Measurements from ENCODE around the gene GPR42.

Gene GPR42

GRCh38 chr19:35331551-35332214 lies 39.2 kb upstream of the GPR42 start:
- no peak for TF ChIP-seq CTCF (conservative IDR thresholded peaks at IDR 0.05)
- no peak overlapping the region for H3K27ac ChIP-seq

GRCh38 chr19:35332817-35333216 lies 38.1 kb upstream of the GPR42 start:
- H3K27ac ChIP-seq = no peak overlapping the region
- TF ChIP-seq CTCF (conservative IDR thresholded peaks at IDR 0.05) = no peak

GRCh38 chr19:35334144-35334753 lies 36.6 kb upstream of the GPR42 start:
- no peak for TF ChIP-seq CTCF (conservative IDR thresholded peaks at IDR 0.05)
- H3K27ac ChIP-seq = no peak overlapping the region

GRCh38 chr19:35336166-35336955 lies 34.5 kb upstream of the GPR42 start:
- no peak overlapping the region for H3K27ac ChIP-seq
- no peak for TF ChIP-seq CTCF (conservative IDR thresholded peaks at IDR 0.05)

- no peak overlapping the region for H3K27ac ChIP-seq
- no peak for TF ChIP-seq CTCF (conservative IDR thresholded peaks at IDR 0.05)
Observed at GRCh38 chr19:35337097-35337983, 33.5 kb upstream of the GPR42 start.

- TF ChIP-seq CTCF (conservative IDR thresholded peaks at IDR 0.05) = no peak
- H3K27ac ChIP-seq = no peak overlapping the region
Observed at GRCh38 chr19:35337984-35338296, 32.9 kb upstream of the GPR42 start.

GRCh38 chr19:35340431-35340830 lies 30.4 kb upstream of the GPR42 start:
- H3K27ac ChIP-seq = no peak overlapping the region
- TF ChIP-seq CTCF (conservative IDR thresholded peaks at IDR 0.05) = no peak
